Stomach (tissue), 4 donors: ENCODE measurements around the gene UCHL3.

Source experiments
- POLR2AphosphoS5 ChIP-seq, 3 donors: sonication (generic); formaldehyde crosslinking; IDR thresholded peaks; one replicate each; pipeline ENCODE4 v1.6.1; 2016; ENCODE audit warnings: antibody characterized with exemption in 3 of 3
- TF ChIP-seq, protein P1 (sequence below), 7 experiments: fragments of 450-650 bp in 4 of 7; fragments of 200-600 bp in 3 of 7; sonication (generic) in 3 of 7; IDR thresholded peaks; one replicate each; pipeline ENCODE4 v1.5.1; 2016 to 2019; ENCODE audit warnings: antibody characterized with exemption in 7 of 7, control low read depth in 2 of 7, mild to moderate bottlenecking in 1 of 7

DNA sequence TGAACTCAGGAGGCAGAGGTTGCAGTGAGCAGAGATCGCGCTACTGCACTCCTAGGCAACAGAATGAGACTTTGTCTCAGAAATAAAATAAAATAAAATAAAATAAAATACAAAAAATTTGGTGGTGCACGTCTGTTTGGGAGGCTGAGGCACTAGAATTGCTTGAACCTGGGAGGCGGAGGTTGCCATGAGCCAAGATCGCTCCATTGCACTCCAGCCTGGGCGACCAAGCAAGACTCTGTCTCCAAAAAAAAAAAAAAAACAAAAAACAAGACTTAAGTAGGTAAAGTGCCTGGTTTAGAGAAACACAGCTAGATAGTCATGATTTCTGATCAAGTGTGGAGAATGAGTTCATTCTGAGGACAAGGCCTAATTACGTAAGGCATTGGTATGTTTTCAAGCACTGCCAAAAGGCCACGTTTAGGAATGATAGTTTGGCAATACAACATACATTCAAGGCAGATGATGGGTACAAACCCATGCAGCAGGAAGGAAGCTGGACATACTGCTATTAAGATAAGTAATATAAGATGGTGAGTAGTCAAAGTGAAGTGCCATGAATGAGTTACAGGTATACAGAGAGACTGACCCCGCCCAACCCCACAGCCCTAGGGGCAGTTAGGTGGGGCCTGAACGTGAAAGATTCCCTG is 4.8 kb upstream of the UCHL3 start:
- TF ChIP-seq, protein P1, sequence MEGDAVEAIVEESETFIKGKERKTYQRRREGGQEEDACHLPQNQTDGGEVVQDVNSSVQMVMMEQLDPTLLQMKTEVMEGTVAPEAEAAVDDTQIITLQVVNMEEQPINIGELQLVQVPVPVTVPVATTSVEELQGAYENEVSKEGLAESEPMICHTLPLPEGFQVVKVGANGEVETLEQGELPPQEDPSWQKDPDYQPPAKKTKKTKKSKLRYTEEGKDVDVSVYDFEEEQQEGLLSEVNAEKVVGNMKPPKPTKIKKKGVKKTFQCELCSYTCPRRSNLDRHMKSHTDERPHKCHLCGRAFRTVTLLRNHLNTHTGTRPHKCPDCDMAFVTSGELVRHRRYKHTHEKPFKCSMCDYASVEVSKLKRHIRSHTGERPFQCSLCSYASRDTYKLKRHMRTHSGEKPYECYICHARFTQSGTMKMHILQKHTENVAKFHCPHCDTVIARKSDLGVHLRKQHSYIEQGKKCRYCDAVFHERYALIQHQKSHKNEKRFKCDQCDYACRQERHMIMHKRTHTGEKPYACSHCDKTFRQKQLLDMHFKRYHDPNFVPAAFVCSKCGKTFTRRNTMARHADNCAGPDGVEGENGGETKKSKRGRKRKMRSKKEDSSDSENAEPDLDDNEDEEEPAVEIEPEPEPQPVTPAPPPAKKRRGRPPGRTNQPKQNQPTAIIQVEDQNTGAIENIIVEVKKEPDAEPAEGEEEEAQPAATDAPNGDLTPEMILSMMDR (IDR thresholded peaks at IDR 0.05): no peak
- TF ChIP-seq POLR2AphosphoS5 (IDR thresholded peaks at IDR 0.05): no peak
